Central memory CD8-positive, alpha-beta T cell (primary cell): ENCODE results near the gene TRIM37.

ENCODE experiments used
- ATAC-seq: fragments of 150-1000 bp; cut with Tn5 transposase; replicated peaks from 2 replicates; pipeline ENCODE4 v1.10.0; 2022; ENCODE audit warnings: mild to moderate bottlenecking, moderate FRiP score, moderate number of reproducible peaks; ENCODE audit not compliant: poor library complexity, severe bottlenecking; ENCODE audit errors: extremely low read depth
- DNase-seq, 2 donors: peaks; one replicate each; pipeline ENCODE4 v3.0.0; 2021; ENCODE audit warnings: low spot score in 2 of 2
- H3K27ac Mint-ChIP-seq: one replicate; pipeline ENCODE4 v1.8.0; 2022; ENCODE audit warnings: low read depth, mild to moderate bottlenecking, moderate library complexity, mixed read lengths
- H3K27me3 Mint-ChIP-seq: one replicate; pipeline ENCODE4 v1.8.0; 2022; ENCODE audit warnings: mixed read lengths
- H3K36me3 Mint-ChIP-seq: one replicate; pipeline ENCODE4 v1.8.0; 2022; ENCODE audit warnings: mild to moderate bottlenecking, moderate library complexity, mixed read lengths; ENCODE audit not compliant: insufficient read depth
- H3K4me1 Mint-ChIP-seq: one replicate; pipeline ENCODE4 v1.8.0; 2022; ENCODE audit warnings: mixed read lengths
- H3K4me3 Mint-ChIP-seq: one replicate; pipeline ENCODE4 v1.8.0; 2022; ENCODE audit warnings: mild to moderate bottlenecking, moderate library complexity, mixed read lengths
- H3K9me3 Mint-ChIP-seq: one replicate; pipeline ENCODE4 v1.8.0; 2022; ENCODE audit warnings: mixed read lengths

Gene TRIM37

GRCh38 chr17:59049798-59050197 is 56.9 kb downstream of the TRIM37 start:
- Mint-ChIP-seq H3K36me3 (peaks cover 50% of the 10 kb centered on the region), H3K27me3 (no peaks in the 10 kb centered on the region), H3K9me3 (no peaks in the 10 kb centered on the region), H3K4me3 (no peak overlapping the region), H3K27ac (no peak overlapping the region), H3K4me1 (peaks cover 5% of the 10 kb centered on the region)
- ATAC-seq (no peak), DNase-seq (no peak)

- no peak overlapping the region for H3K27ac Mint-ChIP-seq
- H3K27me3 Mint-ChIP-seq, result no peaks in the 10 kb centered on the region
- H3K36me3 Mint-ChIP-seq, result peaks cover 55% of the 10 kb centered on the region
- H3K4me3 Mint-ChIP-seq, result no peak overlapping the region
- ATAC-seq (no peak), DNase-seq (no peak)
- H3K9me3 Mint-ChIP-seq, result no peaks in the 10 kb centered on the region
- peaks cover 5% of the 10 kb centered on the region for H3K4me1 Mint-ChIP-seq
Observed at GRCh38 chr17:59047616-59048015, 59.1 kb downstream of the TRIM37 start.

GRCh38 chr17:59046192-59046591 is 60.5 kb downstream of the TRIM37 start:
- H3K9me3 Mint-ChIP-seq, result no peaks in the 10 kb centered on the region
- H3K27me3 Mint-ChIP-seq, result no peaks in the 10 kb centered on the region
- H3K36me3 Mint-ChIP-seq, result peaks cover 55% of the 10 kb centered on the region
- ATAC-seq (no peak), DNase-seq (no peak)
- H3K4me3 Mint-ChIP-seq, result no peak overlapping the region
- H3K4me1 Mint-ChIP-seq, result peaks cover 5% of the 10 kb centered on the region
- H3K27ac Mint-ChIP-seq, result no peak overlapping the region

- H3K27me3 Mint-ChIP-seq, result no peaks in the 10 kb centered on the region
- no peak overlapping the region for H3K4me3 Mint-ChIP-seq
- peaks cover 38% of the 10 kb centered on the region for H3K36me3 Mint-ChIP-seq
- H3K4me1 Mint-ChIP-seq, result no peaks in the 10 kb centered on the region
- no peak overlapping the region for H3K27ac Mint-ChIP-seq
- ATAC-seq, result no peak
- DNase-seq, result no peak
- H3K9me3 Mint-ChIP-seq, result no peaks in the 10 kb centered on the region
Observed at GRCh38 chr17:59038734-59039133, 67.9 kb downstream of the TRIM37 start.

GRCh38 chr17:59037960-59038359 is 68.7 kb downstream of the TRIM37 start:
- DNase-seq (no peak), ATAC-seq (no peak)
- H3K36me3 Mint-ChIP-seq, result peaks cover 37% of the 10 kb centered on the region
- H3K4me3 Mint-ChIP-seq, result no peak overlapping the region
- H3K4me1 Mint-ChIP-seq, result no peaks in the 10 kb centered on the region
- no peaks in the 10 kb centered on the region for H3K27me3 Mint-ChIP-seq
- no peak overlapping the region for H3K27ac Mint-ChIP-seq
- no peaks in the 10 kb centered on the region for H3K9me3 Mint-ChIP-seq

GRCh38 chr17:59030811-59031210 is 75.9 kb downstream of the TRIM37 start:
- DNase-seq, result no peak
- Mint-ChIP-seq H3K9me3 (no peaks in the 10 kb centered on the region), H3K4me1 (no peaks in the 10 kb centered on the region), H3K36me3 (peaks cover 31% of the 10 kb centered on the region), H3K27ac (no peak overlapping the region), H3K27me3 (no peaks in the 10 kb centered on the region), H3K4me3 (no peak overlapping the region)
- no peak for ATAC-seq

- H3K36me3 Mint-ChIP-seq, result peaks cover 26% of the 10 kb centered on the region
- H3K9me3 Mint-ChIP-seq, result no peaks in the 10 kb centered on the region
- H3K4me1 Mint-ChIP-seq, result no peaks in the 10 kb centered on the region
- ATAC-seq (no peak), DNase-seq (no peak)
- no peak overlapping the region for H3K4me3 Mint-ChIP-seq
- H3K27ac Mint-ChIP-seq, result no peak overlapping the region
- no peaks in the 10 kb centered on the region for H3K27me3 Mint-ChIP-seq
Observed at GRCh38 chr17:59028328-59028727, 78.4 kb downstream of the TRIM37 start.

GRCh38 chr17:59027750-59028149 is 78.9 kb downstream of the TRIM37 start:
- Mint-ChIP-seq H3K9me3 (no peaks in the 10 kb centered on the region), H3K27ac (peak overlapping the region; percentile 18), H3K4me1 (no peaks in the 10 kb centered on the region), H3K4me3 (no peak overlapping the region), H3K27me3 (no peaks in the 10 kb centered on the region), H3K36me3 (peaks cover 24% of the 10 kb centered on the region)
- ATAC-seq (no peak), DNase-seq (no peak)

- H3K27ac Mint-ChIP-seq, result peak overlapping the region; percentile 18
- ATAC-seq (no peak), DNase-seq (no peak)
- no peak overlapping the region for H3K4me3 Mint-ChIP-seq
- H3K27me3 Mint-ChIP-seq, result no peaks in the 10 kb centered on the region
- no peaks in the 10 kb centered on the region for H3K4me1 Mint-ChIP-seq
- no peaks in the 10 kb centered on the region for H3K9me3 Mint-ChIP-seq
- H3K36me3 Mint-ChIP-seq, result peaks cover 23% of the 10 kb centered on the region
Observed at GRCh38 chr17:59026176-59026939, 80.3 kb downstream of the TRIM37 start.

- Mint-ChIP-seq H3K4me1 (no peaks in the 10 kb centered on the region), H3K4me3 (no peak overlapping the region), H3K9me3 (no peaks in the 10 kb centered on the region), H3K27me3 (no peaks in the 10 kb centered on the region), H3K36me3 (peaks cover 20% of the 10 kb centered on the region), H3K27ac (no peak overlapping the region)
- ATAC-seq, result no peak
- DNase-seq, result no peak
Observed at GRCh38 chr17:59024916-59025315, 81.8 kb downstream of the TRIM37 start.

- no peak overlapping the region for H3K27ac Mint-ChIP-seq
- H3K36me3 Mint-ChIP-seq, result peaks cover 31% of the 10 kb centered on the region
- no peak for ATAC-seq
- H3K4me3 Mint-ChIP-seq, result no peak overlapping the region
- no peaks in the 10 kb centered on the region for H3K9me3 Mint-ChIP-seq
- H3K4me1 Mint-ChIP-seq, result no peaks in the 10 kb centered on the region
- H3K27me3 Mint-ChIP-seq, result no peaks in the 10 kb centered on the region
- no peak for DNase-seq
Observed at GRCh38 chr17:59018019-59018418, 88.7 kb downstream of the TRIM37 start.

GRCh38 chr17:59011975-59012374 is 94.7 kb downstream of the TRIM37 start:
- DNase-seq (no peak), ATAC-seq (no peak)
- no peaks in the 10 kb centered on the region for H3K4me1 Mint-ChIP-seq
- H3K4me3 Mint-ChIP-seq, result no peak overlapping the region
- H3K27ac Mint-ChIP-seq, result no peak overlapping the region
- peaks cover 36% of the 10 kb centered on the region for H3K36me3 Mint-ChIP-seq
- no peaks in the 10 kb centered on the region for H3K27me3 Mint-ChIP-seq
- H3K9me3 Mint-ChIP-seq, result no peaks in the 10 kb centered on the region

GRCh38 chr17:59010026-59010425 is 96.7 kb downstream of the TRIM37 start:
- Mint-ChIP-seq H3K9me3 (no peaks in the 10 kb centered on the region), H3K4me3 (no peak overlapping the region), H3K27ac (no peak overlapping the region), H3K27me3 (no peaks in the 10 kb centered on the region), H3K4me1 (no peaks in the 10 kb centered on the region), H3K36me3 (peaks cover 28% of the 10 kb centered on the region)
- ATAC-seq (no peak), DNase-seq (no peak)
